HAP-1 (cell line): Measurements from ENCODE around the gene HSP90AB1.

ENCODE experiments used
- DNase-seq, 2 experiments: peaks; one replicate each; pipeline ENCODE4 v3.0.0-alpha.2; 2016 to 2020; ENCODE audit warnings: low spot score in 2 of 2
- H3K27me3 ChIP-seq: fragments of 250-450 bp; sonication (Bioruptor Pico); 2 replicates; pipeline ENCODE4 v1.5.1; 2020; ENCODE audit warnings: low read depth, mild to moderate bottlenecking, moderate library complexity
- H3K36me3 ChIP-seq: fragments of 250-450 bp; sonication (Bioruptor Pico); replicated peaks from 2 replicates; pipeline ENCODE4 v1.5.1; 2020; ENCODE audit warnings: mild to moderate bottlenecking
- H3K4me1 ChIP-seq: fragments of 250-450 bp; sonication (Bioruptor Pico); 2 replicates; pipeline ENCODE4 v1.5.1; 2020; ENCODE audit warnings: mild to moderate bottlenecking
- H3K4me3 ChIP-seq: fragments of 250-450 bp; sonication (Bioruptor Pico); 2 replicates; pipeline ENCODE4 v1.5.1; 2020; ENCODE audit warnings: mild to moderate bottlenecking, moderate library complexity
- H3K9me3 ChIP-seq: fragments of 250-450 bp; sonication (Bioruptor Pico); 2 replicates; pipeline ENCODE4 v1.5.1; 2020; ENCODE audit warnings: mild to moderate bottlenecking, moderate library complexity
- in situ Hi-C: fragments of 300-500 bp; cut with MboI; formaldehyde crosslinking; loops from 3 replicates; pipeline ENCODE4 v1.14.3; 2020; ENCODE audit warnings: low sequenced_read_pairs, inconsistent platforms, mixed read lengths

HSP90AB1 gene

DNA sequence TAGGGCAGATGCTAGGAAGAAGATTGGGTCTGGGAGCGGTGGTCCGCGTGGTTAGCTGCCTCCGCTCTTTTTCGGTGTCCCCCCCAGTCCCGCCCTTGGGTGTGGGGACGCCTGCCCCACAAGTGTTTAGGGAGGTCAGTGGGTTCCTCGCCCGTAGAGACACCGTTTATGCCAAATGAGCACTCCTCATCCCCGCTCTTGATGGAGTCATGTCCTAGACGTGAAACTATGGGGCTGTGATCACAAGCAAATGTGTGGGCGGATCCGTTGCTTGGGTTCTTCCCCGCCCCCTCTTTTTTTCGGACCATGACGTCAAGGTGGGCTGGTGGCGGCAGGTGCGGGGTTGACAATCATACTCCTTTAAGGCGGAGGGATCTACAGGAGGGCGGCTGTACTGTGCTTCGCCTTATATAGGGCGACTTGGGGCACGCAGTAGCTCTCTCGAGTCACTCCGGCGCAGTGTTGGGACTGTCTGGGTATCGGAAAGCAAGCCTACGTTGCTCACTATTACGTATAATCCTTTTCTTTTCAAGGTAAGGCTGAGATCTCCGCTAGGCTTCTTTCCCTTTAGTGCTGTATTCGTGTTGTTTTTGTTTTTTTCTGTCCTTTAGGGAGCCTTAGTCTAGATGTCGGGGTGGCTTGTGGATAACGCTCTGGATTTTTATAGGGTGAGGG, at the start of gene HSP90AB1:
Gene HSP90AB1, plus strand, starts transcription at position 439 of the 675 bp plus-strand sequence. CDS start 1,529 bp downstream, outside the sequence.
- no peaks in the 10 kb centered on the region for H3K9me3 ChIP-seq
- peak; percentile 97 for DNase-seq
- H3K27me3 ChIP-seq: no peaks in the 10 kb centered on the region
- H3K36me3 ChIP-seq: peaks cover 49% of the 10 kb centered on the region
- peaks cover 18% of the 10 kb centered on the region for H3K4me1 ChIP-seq
- in situ Hi-C loops: loop anchor here (10.0 kb wide), 1 partner anchor 472 kb away; the partner anchor contains the start of gene VEGFA
- peak within 1 kb of the TSS; percentile 90 for H3K4me3 ChIP-seq

DNA sequence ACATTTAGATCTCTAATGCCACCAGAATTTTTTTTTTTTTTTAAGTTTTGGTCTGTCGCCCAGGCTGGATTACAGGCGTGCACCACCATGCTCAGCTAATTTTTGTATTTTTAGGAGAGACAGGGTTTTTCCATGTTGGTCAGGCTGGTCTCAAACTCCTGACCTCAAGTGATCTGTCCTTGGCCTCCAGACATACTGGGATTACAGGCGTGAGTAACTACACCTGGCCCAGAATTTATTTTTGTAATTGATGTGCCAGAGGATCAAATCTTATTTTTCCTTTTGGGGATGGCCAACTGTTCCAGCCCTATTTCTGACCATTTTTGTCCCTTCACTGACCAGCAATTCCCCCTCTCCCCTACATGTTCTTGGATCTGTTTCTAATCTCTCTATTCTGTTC, 48.2 kb upstream of the HSP90AB1 start:
- in situ Hi-C loops: no loop called here
- Histone ChIP-seq H3K36me3 (no peaks in the 10 kb centered on the region), H3K4me1 (peaks cover 5% of the 10 kb centered on the region; the same call in 1 of the 2 replicates), H3K4me3 (no peak overlapping the region), H3K27me3 (no peaks in the 10 kb centered on the region), H3K9me3 (no peaks in the 10 kb centered on the region)
- no peak for DNase-seq

DNA sequence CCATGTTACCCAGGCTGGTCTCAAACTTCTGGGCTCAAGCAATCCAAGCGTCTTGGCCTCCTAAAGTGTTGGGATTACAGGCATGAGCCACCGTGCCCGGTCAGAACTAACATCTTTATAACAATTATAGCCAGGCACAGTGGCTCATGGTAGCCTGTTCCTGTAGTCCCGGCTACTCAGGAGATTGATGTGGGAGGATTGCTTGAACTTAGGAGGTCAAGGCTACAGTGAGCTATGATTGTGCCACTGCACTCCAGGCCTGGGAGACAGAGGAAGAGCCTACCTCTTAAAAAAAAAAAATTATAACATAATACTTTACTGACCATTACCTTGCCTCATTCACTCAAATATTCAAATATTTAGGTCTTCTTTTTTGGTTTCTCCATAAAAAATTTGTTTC, 47.0 kb upstream of the HSP90AB1 start:
- in situ Hi-C loops: no loop called here
- no peaks in the 10 kb centered on the region for H3K9me3 ChIP-seq

GRCh38 chr6:44201200-44201599, 45.7 kb upstream of the HSP90AB1 start:
- in situ Hi-C loops: no loop called here
- Histone ChIP-seq H3K4me1 (peaks cover 5% of the 10 kb centered on the region; the same call in 1 of the 2 replicates), H3K9me3 (no peaks in the 10 kb centered on the region), H3K4me3 (no peak overlapping the region), H3K36me3 (no peaks in the 10 kb centered on the region), H3K27me3 (no peaks in the 10 kb centered on the region)
- no peak for DNase-seq

More for the DNA sequence above, 47.0 kb upstream of the HSP90AB1 start:
- H3K4me1 ChIP-seq: peaks cover 5% of the 10 kb centered on the region; the same call in 1 of the 2 replicates
- no peak overlapping the region for H3K4me3 ChIP-seq
- no peaks in the 10 kb centered on the region for H3K27me3 ChIP-seq
- H3K36me3 ChIP-seq: no peaks in the 10 kb centered on the region
- no peak for DNase-seq

- in situ Hi-C loops: no loop called here
- Histone ChIP-seq H3K27me3 (no peaks in the 10 kb centered on the region), H3K9me3 (no peaks in the 10 kb centered on the region), H3K4me1 (peaks cover 10% of the 10 kb centered on the region), H3K4me3 (no peak overlapping the region), H3K36me3 (no peaks in the 10 kb centered on the region)
- no peak for DNase-seq
Observed at GRCh38 chr6:44201638-44202303, 45.1 kb upstream of the HSP90AB1 start.

- Histone ChIP-seq H3K9me3 (no peaks in the 10 kb centered on the region), H3K27me3 (no peaks in the 10 kb centered on the region), H3K36me3 (no peaks in the 10 kb centered on the region), H3K4me1 (peaks cover 11% of the 10 kb centered on the region), H3K4me3 (no peak overlapping the region)
- in situ Hi-C loops: no loop called here
- DNase-seq: peak in 1 of 2 experiments; percentile 33
Observed at GRCh38 chr6:44202332-44202971, 44.4 kb upstream of the HSP90AB1 start.

DNA sequence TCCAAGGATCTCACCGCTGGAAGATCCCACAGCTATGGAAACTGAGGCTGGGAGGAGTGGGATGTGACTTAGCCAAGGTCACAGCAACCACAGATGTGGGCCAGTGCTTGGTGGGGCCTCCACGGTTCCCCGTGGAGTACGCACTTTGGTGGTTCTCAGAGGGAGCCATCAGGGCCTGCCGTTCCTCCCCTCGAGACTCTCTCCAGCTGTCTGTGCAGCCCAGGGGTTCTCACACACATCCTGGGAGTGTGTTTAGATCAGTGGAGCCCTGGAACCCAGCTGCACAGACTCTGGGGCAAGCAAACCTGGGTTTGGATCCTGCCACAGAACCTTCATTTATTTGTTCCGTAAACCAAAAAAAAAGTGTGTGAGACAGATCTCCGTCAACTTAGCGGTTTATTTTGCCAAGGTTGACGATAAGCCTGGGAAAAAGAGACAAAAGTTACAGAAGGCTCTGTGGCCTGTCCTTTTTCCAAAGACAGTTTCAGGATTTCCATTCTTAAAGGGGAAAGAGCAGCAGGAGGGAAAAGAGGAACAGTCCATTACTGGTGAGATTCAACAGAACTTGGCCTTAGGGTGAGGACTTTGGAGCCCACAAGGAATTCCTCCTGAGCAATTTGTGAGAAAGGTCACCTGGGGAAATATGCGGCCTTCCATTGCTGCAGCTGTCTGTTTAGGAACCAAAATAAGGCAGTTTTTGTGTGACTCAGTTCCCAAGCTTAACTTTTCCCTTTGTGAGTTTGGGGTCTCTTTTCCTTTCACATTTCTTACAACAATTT, 43.7 kb upstream of the HSP90AB1 start:
- no peak overlapping the region for H3K4me3 ChIP-seq
- in situ Hi-C loops: no loop called here
- H3K4me1 ChIP-seq: peaks cover 11% of the 10 kb centered on the region
- no peaks in the 10 kb centered on the region for H3K9me3 ChIP-seq
- no peaks in the 10 kb centered on the region for H3K27me3 ChIP-seq
- DNase-seq: no peak
- H3K36me3 ChIP-seq: no peaks in the 10 kb centered on the region

- peaks cover 11% of the 10 kb centered on the region for H3K4me1 ChIP-seq
Observed at GRCh38 chr6:44203955-44204354, 42.9 kb upstream of the HSP90AB1 start.

GRCh38 chr6:44207966-44208365, 38.9 kb upstream of the HSP90AB1 start:
- no peak for DNase-seq
- in situ Hi-C loops: no loop called here
- Histone ChIP-seq H3K4me1 (peaks cover 6% of the 10 kb centered on the region), H3K36me3 (no peaks in the 10 kb centered on the region), H3K4me3 (no peak overlapping the region), H3K27me3 (no peaks in the 10 kb centered on the region), H3K9me3 (no peaks in the 10 kb centered on the region)

More at GRCh38 chr6:44203955-44204354, 42.9 kb upstream of the HSP90AB1 start:
- no peak overlapping the region for H3K4me3 ChIP-seq
- no peaks in the 10 kb centered on the region for H3K9me3 ChIP-seq
- no peak for DNase-seq
- in situ Hi-C loops: no loop called here
- no peaks in the 10 kb centered on the region for H3K27me3 ChIP-seq
- H3K36me3 ChIP-seq: no peaks in the 10 kb centered on the region

DNA sequence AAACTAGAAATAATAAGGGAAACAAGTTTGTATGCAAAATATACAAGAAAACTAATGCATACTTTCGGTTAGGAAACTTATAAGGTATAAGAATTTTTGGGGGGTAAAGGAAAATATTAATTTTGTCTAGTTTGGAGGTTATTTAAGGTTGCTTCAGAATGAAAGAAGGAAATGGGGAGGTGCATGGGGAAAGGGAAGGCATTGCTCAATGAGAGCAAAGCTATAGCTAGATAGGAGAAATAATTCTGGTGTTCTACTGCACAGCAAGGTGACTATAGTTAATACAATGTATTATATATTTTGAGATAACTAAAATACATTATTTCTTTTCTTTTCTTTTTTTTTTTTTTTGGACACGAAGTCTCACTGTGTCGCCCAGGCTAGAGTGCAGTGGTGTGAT, 35.6 kb upstream of the HSP90AB1 start:
- no peaks in the 10 kb centered on the region for H3K27me3 ChIP-seq
- in situ Hi-C loops: no loop called here

DNA sequence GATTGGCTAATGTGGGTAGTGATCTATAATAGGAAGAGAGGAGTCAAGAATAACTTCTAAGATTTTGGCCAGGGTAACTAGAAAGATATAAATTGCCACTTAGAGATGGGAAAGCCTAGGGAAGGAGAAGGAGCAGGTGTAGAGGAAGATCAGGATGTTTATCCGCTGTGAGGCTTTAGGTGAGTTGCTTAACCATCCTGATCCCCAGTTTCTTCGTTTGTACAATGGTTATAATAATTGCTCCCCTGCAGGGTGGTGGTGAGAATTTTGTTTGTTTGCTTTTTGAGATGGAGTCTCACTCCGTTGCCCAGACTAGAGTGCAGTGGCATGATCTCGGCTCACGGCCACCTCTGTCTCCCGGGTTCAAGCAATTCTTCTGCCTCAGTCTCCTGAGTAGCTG, 32.6 kb upstream of the HSP90AB1 start:
- in situ Hi-C loops: no loop called here
- Histone ChIP-seq H3K9me3 (no peaks in the 10 kb centered on the region), H3K27me3 (no peaks in the 10 kb centered on the region)

More for the DNA sequence above, 35.6 kb upstream of the HSP90AB1 start:
- Histone ChIP-seq H3K4me1 (peaks cover 6% of the 10 kb centered on the region), H3K9me3 (no peaks in the 10 kb centered on the region), H3K36me3 (no peaks in the 10 kb centered on the region), H3K4me3 (no peak overlapping the region)
- DNase-seq: no peak

DNA sequence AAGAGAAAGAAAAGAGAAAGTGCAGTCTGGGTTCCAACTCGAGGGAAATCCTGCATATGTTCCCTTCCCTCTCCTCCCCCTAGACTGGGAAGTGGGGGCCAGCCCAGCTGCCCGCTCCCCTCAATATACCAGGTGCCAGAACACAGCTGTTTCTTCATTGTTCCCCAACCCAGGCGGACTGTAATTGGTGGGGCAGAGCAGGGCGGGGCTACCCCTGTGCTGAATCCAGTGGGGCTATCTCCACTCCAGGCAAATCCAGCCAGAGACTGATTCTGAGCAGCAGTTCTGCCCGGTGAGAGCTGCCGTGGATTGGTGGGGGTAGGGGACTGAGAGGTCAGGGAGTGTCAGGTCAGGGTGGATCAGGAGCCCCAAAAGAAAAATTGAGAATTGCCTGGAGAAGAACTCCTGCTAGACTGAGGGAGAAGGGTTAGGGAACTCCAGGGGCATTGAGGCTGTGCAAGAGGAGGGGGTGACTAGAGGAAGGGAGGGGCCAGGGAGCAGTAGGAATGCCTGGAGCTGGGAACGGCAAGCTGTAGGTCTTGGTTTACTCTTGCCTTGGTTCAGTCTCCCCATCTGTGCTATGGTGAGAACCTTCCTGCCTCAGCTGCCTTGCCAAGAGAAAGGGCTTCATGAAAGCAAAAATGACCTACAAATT, 30.1 kb upstream of the HSP90AB1 start, which contains the start of gene MYMX:
Gene MYMX, plus strand, starts transcription at position 250 of the 655 bp plus-strand sequence. CDS start 546 bp downstream, outside the sequence.
- Histone ChIP-seq H3K9me3 (no peaks in the 10 kb centered on the region), H3K27me3 (no peaks in the 10 kb centered on the region), H3K36me3 (no peaks in the 10 kb centered on the region), H3K4me3 (no peak within 1 kb of the TSS), H3K4me1 (peaks cover 16% of the 10 kb centered on the region)
- in situ Hi-C loops: no loop called here
- no peak for DNase-seq

More for the DNA sequence above, 32.6 kb upstream of the HSP90AB1 start:
- no peaks in the 10 kb centered on the region for H3K36me3 ChIP-seq
- DNase-seq: no peak
- H3K4me3 ChIP-seq: no peak overlapping the region
- H3K4me1 ChIP-seq: peaks cover 12% of the 10 kb centered on the region
